HEK293T (cell line): ENCODE results near the gene CPED1.

Experiments
- BHLHE40 ChIP-seq: fragments of 450-650 bp; IDR thresholded peaks from 2 replicates; pipeline ENCODE4 v1.6.1; 2016; ENCODE audit warnings: mild to moderate bottlenecking, moderate library complexity, borderline replicate concordance
- CTBP1 ChIP-seq: fragments of 450-650 bp; IDR thresholded peaks from 2 replicates; pipeline ENCODE4 v1.6.1; 2016; ENCODE audit warnings: borderline replicate concordance
- FOXA1 ChIP-seq: fragments of 450-650 bp; IDR thresholded peaks from 2 replicates; pipeline ENCODE4 v1.6.1; 2016; ENCODE audit warnings: mild to moderate bottlenecking
- FOXK2 ChIP-seq: fragments of 450-650 bp; IDR thresholded peaks from 2 replicates; pipeline ENCODE4 v1.6.1; 2016; ENCODE audit warnings: mild to moderate bottlenecking
- FOXM1 ChIP-seq: fragments of 450-650 bp; IDR thresholded peaks from 2 replicates; pipeline ENCODE4 v1.6.1; 2017; ENCODE audit warnings: mild to moderate bottlenecking, borderline replicate concordance
- HDGF ChIP-seq: fragments of 450-650 bp; IDR thresholded peaks from 2 replicates; pipeline ENCODE4 v1.6.1; 2017; ENCODE audit warnings: antibody characterized with exemption, borderline replicate concordance
- SP1 ChIP-seq: fragments of 450-650 bp; IDR thresholded peaks from 2 replicates; pipeline ENCODE4 v1.6.1; 2017
- SUZ12 ChIP-seq: fragments of 450-650 bp; IDR thresholded peaks from 2 replicates; pipeline ENCODE4 v1.6.1; 2016; ENCODE audit warnings: mild to moderate bottlenecking
- ZNF384 ChIP-seq: fragments of 450-650 bp; IDR thresholded peaks from 2 replicates; pipeline ENCODE4 v1.6.1; 2016

GRCh38 chr7:121012170-121012874, 23.8 kb downstream of the CPED1 start:
- TF ChIP-seq FOXM1 (no peak), ZNF384 (no peak), SP1 (no peak), FOXK2 (no peak), HDGF (no peak), CTBP1 (no peak), SUZ12 (no peak), BHLHE40 (no peak), FOXA1 (no peak)
